ENCODE data around the gene DDAH1.
"Not testable (repeated sequence)": the region's sequence is repeated elsewhere in the genome, so short reads cannot be mapped to it uniquely, and the experiment has no call there.

Gene DDAH1

GRCh38 chr1:85356130-85356529 is 108.8 kb downstream of the DDAH1 start:
- no peak for DNase-seq

DNA sequence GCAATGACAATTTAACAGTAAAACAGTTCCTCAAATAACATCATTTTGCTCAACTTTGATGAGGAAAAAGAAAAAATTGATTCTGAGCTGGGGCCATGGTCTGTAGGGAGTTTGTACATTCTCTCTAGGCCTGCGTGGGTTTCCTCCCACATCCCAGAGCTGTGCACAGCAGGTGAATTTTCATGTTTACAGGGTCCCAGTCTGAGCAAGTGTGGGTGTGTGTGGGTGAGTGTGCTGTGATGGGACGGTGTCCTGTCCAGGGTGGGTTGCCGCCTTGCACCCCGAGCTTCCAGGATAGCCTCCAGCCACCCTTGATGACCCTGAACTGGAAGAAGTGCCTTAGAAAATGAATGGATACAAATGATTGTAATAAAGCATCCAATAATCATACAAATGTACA is 112.9 kb downstream of the DDAH1 start:
- no peak for DNase-seq

GRCh38 chr1:85351202-85351828 is 113.6 kb downstream of the DDAH1 start:
- DNase-seq, result no peak

GRCh38 chr1:85349224-85349623 is 115.7 kb downstream of the DDAH1 start:
- DNase-seq, result no peak

GRCh38 chr1:85347908-85348307 is 117.1 kb downstream of the DDAH1 start:
- DNase-seq, result no peak

DNA sequence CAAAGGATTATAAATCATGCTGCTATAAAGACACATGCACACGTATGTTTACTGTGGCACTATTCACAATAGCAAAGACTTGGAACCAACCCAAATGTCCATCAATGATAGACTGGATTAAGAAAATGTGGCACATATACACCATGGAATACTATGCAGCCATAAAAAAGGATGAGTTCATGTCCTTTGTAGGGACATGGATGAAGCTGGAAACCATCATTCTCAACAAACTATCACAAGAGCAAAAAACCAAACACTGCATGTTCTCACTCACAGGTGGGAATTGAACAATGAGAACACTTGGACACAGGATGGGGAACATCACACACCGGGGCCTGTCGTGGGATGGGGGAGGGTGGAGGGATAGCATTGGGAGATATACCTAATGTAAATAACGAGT is 117.7 kb downstream of the DDAH1 start:
- not testable (repeated sequence) for DNase-seq

GRCh38 chr1:85344256-85344694 is 120.7 kb downstream of the DDAH1 start:
- peak; percentile 77 for DNase-seq

DNA sequence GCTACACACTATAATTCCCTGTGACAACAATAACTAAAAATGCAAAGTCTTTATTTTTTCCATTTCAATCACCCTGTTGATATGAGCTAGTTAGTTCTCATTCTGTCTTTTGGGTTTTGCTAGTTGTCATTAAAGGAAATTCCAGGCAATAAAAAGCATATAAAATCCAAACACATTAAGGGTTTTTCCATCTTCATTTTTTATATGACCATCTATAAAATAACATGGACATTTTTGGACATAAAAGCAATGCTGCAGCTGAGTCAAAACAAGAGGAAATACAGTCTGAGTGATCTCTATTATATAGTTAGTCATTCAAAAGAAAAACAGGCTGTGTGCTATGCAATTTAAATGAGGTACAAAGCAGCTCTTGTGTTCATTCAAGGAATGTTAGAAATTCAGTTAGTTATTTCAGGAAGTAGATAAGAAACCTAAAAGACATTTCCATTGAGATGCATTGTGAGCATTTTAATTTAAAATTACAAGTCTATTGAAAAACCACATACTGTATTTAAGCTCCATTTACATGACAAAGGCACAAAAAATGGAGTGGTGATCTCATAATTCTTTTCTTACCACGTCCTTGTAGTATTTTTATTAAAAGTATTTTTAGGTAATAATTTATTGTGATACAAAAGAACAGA is 121.2 kb downstream of the DDAH1 start:
- peak; percentile 86 for DNase-seq

- DNase-seq, result no peak
Observed at GRCh38 chr1:85343213-85343611, 121.7 kb downstream of the DDAH1 start.

DNA sequence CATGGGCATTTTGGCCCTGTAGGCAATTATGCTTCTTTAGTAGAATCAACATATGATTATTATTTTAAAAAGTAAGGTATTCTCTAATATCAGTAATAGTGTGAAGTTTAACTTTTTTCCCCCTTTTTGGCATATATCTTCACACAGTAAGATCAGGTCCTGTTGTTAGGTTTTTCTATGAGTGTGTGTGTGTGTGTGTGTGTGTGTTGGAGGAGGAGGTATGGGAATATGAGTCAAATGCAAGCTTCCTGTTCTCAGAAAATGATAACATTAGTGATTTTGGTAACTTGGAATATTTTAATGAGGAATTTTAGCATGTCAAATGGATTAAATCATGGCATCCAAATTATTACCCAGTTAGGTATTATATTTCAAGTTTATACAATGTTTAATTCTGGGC is 122.8 kb downstream of the DDAH1 start:
- DNase-seq, result peak; percentile 63

- DNase-seq, result no peak
Observed at GRCh38 chr1:85340427-85340826, 124.5 kb downstream of the DDAH1 start.

DNA sequence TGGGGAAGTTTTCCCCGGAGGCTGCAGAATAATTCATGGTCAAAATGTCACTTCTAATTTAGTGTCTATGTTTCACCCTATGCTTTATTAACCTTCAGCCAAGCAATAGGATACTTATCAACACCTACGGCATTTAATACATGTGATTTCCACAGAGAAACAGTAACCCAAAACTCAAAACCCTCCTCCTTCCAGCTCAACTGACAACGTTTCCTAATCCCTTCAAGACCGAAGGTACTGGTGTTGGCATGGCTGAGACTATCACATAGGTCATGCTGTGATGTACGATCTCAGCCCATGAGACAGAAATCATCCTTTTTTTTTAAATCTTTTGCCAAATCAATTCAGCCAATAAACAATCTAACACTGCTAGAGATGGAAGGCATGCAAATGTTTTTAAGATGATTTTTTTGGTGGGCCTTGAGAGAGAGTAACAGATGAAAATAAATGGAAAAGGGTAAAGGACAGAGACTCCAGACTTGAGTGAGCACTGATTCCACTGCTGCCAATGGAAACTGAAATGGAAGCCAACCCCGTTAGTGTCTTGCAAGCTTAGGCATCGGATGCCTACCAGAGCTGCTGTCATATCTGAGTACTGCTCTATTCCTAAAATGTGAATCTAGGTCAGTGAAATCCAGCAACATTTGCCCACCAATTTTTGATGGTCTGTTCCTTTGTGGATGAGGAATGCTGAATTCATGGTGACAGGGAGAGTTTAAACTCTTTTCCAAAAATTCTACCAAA is 125.1 kb downstream of the DDAH1 start:
- DNase-seq, result no peak

GRCh38 chr1:85339089-85339488 is 125.9 kb downstream of the DDAH1 start:
- peak; percentile 57 for DNase-seq

- peak; percentile 33 for DNase-seq
Observed at GRCh38 chr1:85334962-85335361, 130.0 kb downstream of the DDAH1 start.

- DNase-seq, result no peak
Observed at GRCh38 chr1:85333186-85333585, 131.8 kb downstream of the DDAH1 start.

DNA sequence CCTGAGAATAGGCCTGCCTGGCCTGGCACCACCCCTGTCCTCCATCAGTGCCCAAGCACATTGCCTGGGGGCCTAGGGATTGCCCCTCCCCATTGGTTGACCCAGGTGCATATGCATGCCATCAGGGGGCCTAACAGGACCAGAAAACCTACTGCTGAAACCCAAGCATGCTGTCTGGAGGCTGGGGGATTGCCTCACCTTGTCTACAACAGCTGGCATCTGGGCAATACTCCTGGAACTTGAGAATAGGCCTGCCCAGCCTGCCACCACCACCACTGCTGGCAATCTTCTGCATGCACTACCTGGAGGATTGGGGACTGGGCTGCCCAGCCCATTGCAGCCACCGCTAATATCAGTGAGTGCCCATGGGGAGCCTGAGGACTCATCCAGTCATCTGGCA is 132.4 kb downstream of the DDAH1 start:
- DNase-seq, result no peak

- DNase-seq, result peak; percentile 100
Observed at GRCh38 chr1:85330711-85331290, 134.2 kb downstream of the DDAH1 start.

GRCh38 chr1:85330214-85330631 is 134.7 kb downstream of the DDAH1 start:
- DNase-seq, result peak; percentile 97

DNA sequence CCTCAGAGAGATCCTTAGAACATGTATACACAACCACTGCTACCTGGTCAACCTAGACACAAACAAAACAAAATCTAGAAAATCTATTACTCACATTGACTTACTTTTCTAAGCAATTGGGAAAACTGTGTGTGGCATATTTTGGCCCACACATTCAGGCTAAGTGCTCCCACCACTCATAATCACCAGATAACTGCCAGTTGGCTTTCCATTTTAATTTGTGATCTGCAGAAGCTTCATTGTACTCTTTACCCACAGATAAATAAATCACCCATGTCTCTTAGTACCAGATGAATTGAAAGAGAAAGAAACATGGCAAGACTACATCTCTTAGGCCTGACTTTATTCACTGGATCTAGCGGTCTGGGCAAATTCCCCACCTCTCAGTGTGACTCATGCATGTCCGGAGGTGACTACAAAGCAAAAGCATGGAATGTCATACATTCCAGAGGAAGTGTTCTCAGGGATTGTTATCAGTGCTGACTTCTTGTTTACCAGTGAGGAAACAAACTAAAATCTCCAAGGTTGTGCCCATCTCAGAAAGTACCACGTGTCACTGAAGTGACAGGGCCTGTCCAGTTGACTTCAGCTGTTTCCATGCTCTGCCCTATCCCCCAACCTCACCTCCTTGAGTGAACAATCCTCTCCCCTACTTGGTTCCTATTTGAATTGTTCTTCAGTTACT is 136.1 kb downstream of the DDAH1 start:
- peak; percentile 99 for DNase-seq

GRCh38 chr1:85327759-85328158 is 137.2 kb downstream of the DDAH1 start:
- no peak for DNase-seq

GRCh38 chr1:85326851-85327250 is 138.1 kb downstream of the DDAH1 start:
- no peak for DNase-seq

DNA sequence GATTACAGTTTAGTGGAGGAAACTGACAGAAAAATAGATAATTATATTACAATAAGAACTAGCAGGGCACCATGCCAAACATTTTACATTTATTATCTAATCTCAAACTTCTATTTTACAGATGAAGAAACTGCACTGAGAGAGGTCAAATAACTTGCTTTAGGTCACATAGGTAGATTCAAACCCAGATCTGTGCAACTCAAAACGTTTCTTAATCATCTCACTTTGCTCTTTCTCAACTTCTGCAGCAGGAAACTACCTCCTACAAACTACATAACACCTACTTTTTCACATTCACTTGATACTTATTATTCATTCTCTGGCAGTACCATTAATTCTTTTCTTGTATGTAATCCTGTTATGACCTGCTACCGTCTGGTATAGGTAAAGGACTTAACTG is 138.6 kb downstream of the DDAH1 start:
- no peak for DNase-seq

DNA sequence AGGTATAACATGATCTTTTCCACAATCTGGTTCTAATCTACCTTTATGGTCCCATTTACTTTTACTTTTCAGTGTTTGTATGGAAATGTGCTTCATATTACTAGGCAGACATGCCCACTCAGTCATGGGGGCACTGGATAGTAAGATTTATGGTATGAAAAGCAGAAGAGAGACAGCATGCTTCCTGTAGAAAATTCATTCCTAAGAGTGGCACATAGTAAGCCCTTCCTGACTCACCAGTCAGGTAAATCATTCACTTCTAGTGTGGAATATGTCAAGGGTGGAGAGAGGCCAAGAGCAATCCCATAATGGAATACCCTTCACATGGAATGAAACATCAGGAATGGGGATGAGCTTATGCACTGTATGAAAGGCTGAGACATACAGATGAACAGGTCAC is 139.0 kb downstream of the DDAH1 start:
- no peak for DNase-seq
